Measurements from ENCODE around the gene KLF7. TPM values are rescaled to one million over a fixed set of nuclear protein-coding genes. Genes with fewer than 3 reads are reported as not detected.

The KLF7 gene
- total RNA-seq, 1 donor from 2014 or later, result 120 TPM

- Mint-ChIP-seq H3K9me3 (ENCODE audit: unreplicated experiment) (no peaks in the 10 kb centered on the region), H3K27ac (ENCODE audit: unreplicated experiment) (no peak overlapping the region), H3K4me3 (ENCODE audit: unreplicated experiment) (no peak overlapping the region), H3K36me3 (ENCODE audit: low read depth, unreplicated experiment) (no peaks in the 10 kb centered on the region), H3K27me3 (ENCODE audit: unreplicated experiment) (no peaks in the 10 kb centered on the region), H3K4me1 (ENCODE audit: unreplicated experiment) (peaks cover 7% of the 10 kb centered on the region)
- no peak for DNase-seq (ENCODE audit: low spot score)
- TF ChIP-seq CTCF (IDR thresholded peaks at IDR 0.05; ENCODE audit: unreplicated experiment), result no peak
These were observed 110.5 kb downstream of the KLF7 start for GRCh38 chr2:207055257-207055656.

GRCh38 chr2:207054521-207054920 is 111.2 kb downstream of the KLF7 start:
- H3K27ac Mint-ChIP-seq (ENCODE audit: unreplicated experiment), result no peak overlapping the region

GRCh38 chr2:207051385-207051965 is 114.3 kb downstream of the KLF7 start:
- no peaks in the 10 kb centered on the region for H3K36me3 Mint-ChIP-seq (ENCODE audit: low read depth, unreplicated experiment)
- H3K27me3 Mint-ChIP-seq (ENCODE audit: unreplicated experiment), result peaks cover 2% of the 10 kb centered on the region
- TF ChIP-seq CTCF (IDR thresholded peaks at IDR 0.05; ENCODE audit: unreplicated experiment), result no peak
- peaks cover 31% of the 10 kb centered on the region for H3K4me1 Mint-ChIP-seq (ENCODE audit: unreplicated experiment)
- H3K9me3 Mint-ChIP-seq (ENCODE audit: unreplicated experiment), result no peaks in the 10 kb centered on the region
- no peak overlapping the region for H3K4me3 Mint-ChIP-seq (ENCODE audit: unreplicated experiment)
- H3K27ac Mint-ChIP-seq (ENCODE audit: unreplicated experiment), result no peak overlapping the region
- DNase-seq (ENCODE audit: low spot score), result no peak

More at GRCh38 chr2:207054521-207054920, 111.2 kb downstream of the KLF7 start:
- Mint-ChIP-seq H3K27me3 (ENCODE audit: unreplicated experiment) (no peaks in the 10 kb centered on the region), H3K9me3 (ENCODE audit: unreplicated experiment) (no peaks in the 10 kb centered on the region), H3K4me3 (ENCODE audit: unreplicated experiment) (no peak overlapping the region), H3K36me3 (ENCODE audit: low read depth, unreplicated experiment) (no peaks in the 10 kb centered on the region), H3K4me1 (ENCODE audit: unreplicated experiment) (peaks cover 13% of the 10 kb centered on the region)
- no peak for DNase-seq (ENCODE audit: low spot score)
- no peak for TF ChIP-seq CTCF (IDR thresholded peaks at IDR 0.05; ENCODE audit: unreplicated experiment)

GRCh38 chr2:207049122-207049521 is 116.6 kb downstream of the KLF7 start:
- Mint-ChIP-seq H3K9me3 (ENCODE audit: unreplicated experiment) (no peaks in the 10 kb centered on the region), H3K27me3 (ENCODE audit: unreplicated experiment) (peaks cover 2% of the 10 kb centered on the region), H3K36me3 (ENCODE audit: low read depth, unreplicated experiment) (no peaks in the 10 kb centered on the region), H3K4me1 (ENCODE audit: unreplicated experiment) (peaks cover 51% of the 10 kb centered on the region), H3K4me3 (ENCODE audit: unreplicated experiment) (no peak overlapping the region), H3K27ac (ENCODE audit: unreplicated experiment) (no peak overlapping the region)
- no peak for TF ChIP-seq CTCF (IDR thresholded peaks at IDR 0.05; ENCODE audit: unreplicated experiment)
- no peak for DNase-seq (ENCODE audit: low spot score)

- no peak for DNase-seq (ENCODE audit: low spot score)
- TF ChIP-seq CTCF (IDR thresholded peaks at IDR 0.05; ENCODE audit: unreplicated experiment), result no peak
- Mint-ChIP-seq H3K4me3 (ENCODE audit: unreplicated experiment) (no peak overlapping the region), H3K27ac (ENCODE audit: unreplicated experiment) (no peak overlapping the region), H3K4me1 (ENCODE audit: unreplicated experiment) (peaks cover 56% of the 10 kb centered on the region), H3K9me3 (ENCODE audit: unreplicated experiment) (no peaks in the 10 kb centered on the region), H3K36me3 (ENCODE audit: low read depth, unreplicated experiment) (no peaks in the 10 kb centered on the region), H3K27me3 (ENCODE audit: unreplicated experiment) (peaks cover 2% of the 10 kb centered on the region)
These were observed 117.3 kb downstream of the KLF7 start for GRCh38 chr2:207048416-207048815.

Measured in endothelial cell (in vitro differentiated cells).